CD14-positive monocyte (primary cell): ENCODE measurements around the gene BASP1. TPM values are rescaled to one million over a fixed set of nuclear protein-coding genes. Genes with fewer than 3 reads are reported as not detected.

Experiments
- DNase-seq, 3 donors: peaks; one replicate each; pipeline ENCODE4 v3.0.0-alpha.2; 2011 to 2022
- H2AFZ ChIP-seq: 2 replicates; pipeline ENCODE4 v1.6.0; 2012; ENCODE audit warnings: mild to moderate bottlenecking, low read depth, low read length, inconsistent platforms; ENCODE audit not compliant: insufficient read depth, poor library complexity, severe bottlenecking
- H3K27ac ChIP-seq, 2 donors: 1 replicate in 1 of 2; 2 replicates in 1 of 2; pipeline ENCODE4 v1.5.1; 2012 to 2013; ENCODE audit warnings: low read length in 2 of 2, control low read depth in 1 of 2, inconsistent platforms in 1 of 2, low read depth in 1 of 2, mild to moderate bottlenecking in 1 of 2
- H3K27me3 ChIP-seq, 2 donors: one replicate each; pipeline versions ENCODE4 v1.6.0 to v1.6.1; 2011 to 2013; ENCODE audit warnings: low read length in 2 of 2; ENCODE audit not compliant: control insufficient read depth in 2 of 2, insufficient read depth in 2 of 2
- H3K36me3 ChIP-seq, 2 donors: replicated peaks in 1 of 2; 1 replicate in 1 of 2; 2 replicates in 1 of 2; pipeline versions ENCODE4 v1.5.1 to v1.6.1; 2012 to 2013; ENCODE audit warnings: low read length in 2 of 2, control low read depth in 1 of 2, inconsistent platforms in 1 of 2, mild to moderate bottlenecking in 1 of 2; ENCODE audit not compliant: insufficient read depth in 2 of 2, control insufficient read depth in 1 of 2
- H3K4me1 ChIP-seq, 2 donors: 1 replicate in 1 of 2; 2 replicates in 1 of 2; pipeline versions ENCODE4 v1.5.1 to v1.6.1; 2012 to 2013; ENCODE audit warnings: low read length in 2 of 2, control low read depth in 1 of 2, inconsistent platforms in 1 of 2, mild to moderate bottlenecking in 1 of 2, moderate library complexity in 1 of 2; ENCODE audit not compliant: insufficient read depth in 2 of 2, control insufficient read depth in 1 of 2
- H3K4me2 ChIP-seq: replicated peaks from 2 replicates; pipeline ENCODE3; 2012; ENCODE audit warnings: low read length, moderate library complexity, mild to moderate bottlenecking; ENCODE audit not compliant: poor library complexity, severe bottlenecking; ENCODE audit errors: extremely low read depth
- H3K4me3 ChIP-seq, 3 experiments: fragments of 200-600 bp in 1 of 3; sonication (generic) in 1 of 3; replicated peaks in 1 of 3; 1 replicate in 2 of 3; 2 replicates in 1 of 3; pipeline ENCODE4 v1.5.1; 2011 to 2013; ENCODE audit warnings: low read length in 3 of 3, mild to moderate bottlenecking in 3 of 3, control low read depth in 2 of 3, low read depth in 2 of 3, inconsistent platforms in 1 of 3, moderate library complexity in 1 of 3
- H3K79me2 ChIP-seq: 2 replicates; pipeline ENCODE4 v1.6.0; 2012; ENCODE audit warnings: mild to moderate bottlenecking, control low read depth, inconsistent platforms, low read length, moderate library complexity; ENCODE audit not compliant: insufficient read depth
- H3K9ac ChIP-seq: 2 replicates; pipeline ENCODE4 v1.6.0; 2017; ENCODE audit warnings: low read length, mild to moderate bottlenecking; ENCODE audit not compliant: insufficient read depth, poor library complexity, severe bottlenecking
- H3K9me3 ChIP-seq, 2 donors: replicated peaks in 1 of 2; 1 replicate in 1 of 2; 2 replicates in 1 of 2; pipeline versions ENCODE4 v1.5.1 to v1.6.1; 2012 to 2013; ENCODE audit warnings: low read length in 2 of 2, control low read depth in 1 of 2; ENCODE audit not compliant: control insufficient read depth in 1 of 2, insufficient read depth in 1 of 2
- H4K20me1 ChIP-seq: 2 replicates; pipeline ENCODE4 v1.6.0; 2012; ENCODE audit warnings: mild to moderate bottlenecking, low read length, control low read depth, moderate library complexity; ENCODE audit not compliant: insufficient read depth
- H3K27ac Mint-ChIP-seq, 7 donors: one replicate each; pipeline ENCODE4 v1.8.0; 2020; ENCODE audit warnings: mild to moderate bottlenecking in 7 of 7, mixed read lengths in 7 of 7, moderate library complexity in 6 of 7, inconsistent platforms in 2 of 7
- H3K27me3 Mint-ChIP-seq, 3 donors: one replicate each; pipeline ENCODE4 v1.8.0; 2021 to 2022; ENCODE audit warnings: low read depth in 3 of 3, mild to moderate bottlenecking in 3 of 3, mixed read lengths in 3 of 3, moderate library complexity in 3 of 3, inconsistent platforms in 1 of 3
- H3K36me3 Mint-ChIP-seq, 2 donors: one replicate each; pipeline ENCODE4 v1.8.0; 2020; ENCODE audit warnings: mixed read lengths in 2 of 2, inconsistent platforms in 1 of 2, mild to moderate bottlenecking in 1 of 2
- H3K4me1 Mint-ChIP-seq: one replicate; pipeline ENCODE4 v1.8.0; 2020; ENCODE audit warnings: mild to moderate bottlenecking, mixed read lengths
- H3K4me3 Mint-ChIP-seq, 2 donors: one replicate each; pipeline ENCODE4 v1.8.0; 2020; ENCODE audit warnings: mild to moderate bottlenecking in 2 of 2, mixed read lengths in 2 of 2, moderate library complexity in 1 of 2
- H3K9me3 Mint-ChIP-seq, 7 donors: one replicate each; pipeline ENCODE4 v1.8.0; 2020 to 2022; ENCODE audit warnings: mixed read lengths in 7 of 7, mild to moderate bottlenecking in 6 of 7, moderate library complexity in 6 of 7, inconsistent platforms in 2 of 7
- WGBS: methylation state at CpG from one replicate; pipeline ENCODE4 v1.1.5; 2013; ENCODE audit warnings: missing lambda C conversion rate; ENCODE audit not compliant: insufficient coverage; 5-methylcytosine and 5-hydroxymethylcytosine counted together
- intact Hi-C, 2 donors: fragments of 100-400 bp; cut with micrococcal nuclease; formaldehyde crosslinking; loops; one replicate each; pipeline versions ENCODE4 v1.15.0 to v1.15.1; 2023
- polyA plus RNA-seq, 3 donors: library from polyadenylated mRNA; depleted of rRNA in 1 of 3; unstranded in 2 of 3; stranded (reverse) in 1 of 3; fragments of 300-500 nt in 2 of 3; fragments of >200 nt in 1 of 3; fragmentation: Illumina TruSeq in 2 of 3; gene quantifications; 1 replicate in 2 of 3; 2 replicates in 1 of 3; pipeline ENCODE4 v1.2.3, GENCODE V29; 2012 to 2021
- TF ChIP-seq, protein P1 (sequence below): fragments of 200-600 bp; IDR thresholded peaks from one replicate; pipeline ENCODE4 v1.8.0; 2022; ENCODE audit warnings: antibody characterized with exemption, mild to moderate bottlenecking

Gene BASP1
- polyA plus RNA-seq, 3 donors = 23.7 to 61.6 (median 36.6) TPM

GRCh38 chr5:17252543-17252942, 35.1 kb downstream of the BASP1 start:
- H3K27ac Mint-ChIP-seq = peak overlapping the region; percentile 80 to 93 (median 88)
- H3K27me3 Mint-ChIP-seq = no peaks in the 10 kb centered on the region
- Histone ChIP-seq H3K4me2 (peak overlapping the region; percentile 24), H3K36me3 (no peaks in the 10 kb centered on the region), H3K4me3 (peak overlapping the region in 1 of 3 experiments; percentile 21), H4K20me1 (no peaks in the 10 kb centered on the region), H3K27me3 (no peaks in the 10 kb centered on the region), H2AFZ (no peak overlapping the region), H3K9me3 (no peaks in the 10 kb centered on the region), H3K9ac (no peak overlapping the region), H3K27ac (peak overlapping the region; percentile 37 to 81), H3K4me1 (peaks cover 46 to 58% of the 10 kb centered on the region in 2 donors), H3K79me2 (peaks cover 87% of the 10 kb centered on the region)
- DNase-seq = peak; percentile 27 to 73 (median 59)
- no CpG with 5 or more reads among the region's 1 CpG for WGBS
- H3K9me3 Mint-ChIP-seq = peaks cover 0 to 2% (median 0%) of the 10 kb centered on the region in 7 donors
- peaks cover 60% of the 10 kb centered on the region for H3K4me1 Mint-ChIP-seq
- intact Hi-C loops = loop anchor here (10.0 kb wide), 2 partner anchors 52 to 182 kb away; no protein-coding TSS in a partner anchor
- TF ChIP-seq, protein P1, sequence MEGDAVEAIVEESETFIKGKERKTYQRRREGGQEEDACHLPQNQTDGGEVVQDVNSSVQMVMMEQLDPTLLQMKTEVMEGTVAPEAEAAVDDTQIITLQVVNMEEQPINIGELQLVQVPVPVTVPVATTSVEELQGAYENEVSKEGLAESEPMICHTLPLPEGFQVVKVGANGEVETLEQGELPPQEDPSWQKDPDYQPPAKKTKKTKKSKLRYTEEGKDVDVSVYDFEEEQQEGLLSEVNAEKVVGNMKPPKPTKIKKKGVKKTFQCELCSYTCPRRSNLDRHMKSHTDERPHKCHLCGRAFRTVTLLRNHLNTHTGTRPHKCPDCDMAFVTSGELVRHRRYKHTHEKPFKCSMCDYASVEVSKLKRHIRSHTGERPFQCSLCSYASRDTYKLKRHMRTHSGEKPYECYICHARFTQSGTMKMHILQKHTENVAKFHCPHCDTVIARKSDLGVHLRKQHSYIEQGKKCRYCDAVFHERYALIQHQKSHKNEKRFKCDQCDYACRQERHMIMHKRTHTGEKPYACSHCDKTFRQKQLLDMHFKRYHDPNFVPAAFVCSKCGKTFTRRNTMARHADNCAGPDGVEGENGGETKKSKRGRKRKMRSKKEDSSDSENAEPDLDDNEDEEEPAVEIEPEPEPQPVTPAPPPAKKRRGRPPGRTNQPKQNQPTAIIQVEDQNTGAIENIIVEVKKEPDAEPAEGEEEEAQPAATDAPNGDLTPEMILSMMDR = no peak
- peak overlapping the region in 1 of 2 donors; percentile 71 for H3K4me3 Mint-ChIP-seq
- H3K36me3 Mint-ChIP-seq = peaks cover 10 to 16% of the 10 kb centered on the region in 2 donors

DNA sequence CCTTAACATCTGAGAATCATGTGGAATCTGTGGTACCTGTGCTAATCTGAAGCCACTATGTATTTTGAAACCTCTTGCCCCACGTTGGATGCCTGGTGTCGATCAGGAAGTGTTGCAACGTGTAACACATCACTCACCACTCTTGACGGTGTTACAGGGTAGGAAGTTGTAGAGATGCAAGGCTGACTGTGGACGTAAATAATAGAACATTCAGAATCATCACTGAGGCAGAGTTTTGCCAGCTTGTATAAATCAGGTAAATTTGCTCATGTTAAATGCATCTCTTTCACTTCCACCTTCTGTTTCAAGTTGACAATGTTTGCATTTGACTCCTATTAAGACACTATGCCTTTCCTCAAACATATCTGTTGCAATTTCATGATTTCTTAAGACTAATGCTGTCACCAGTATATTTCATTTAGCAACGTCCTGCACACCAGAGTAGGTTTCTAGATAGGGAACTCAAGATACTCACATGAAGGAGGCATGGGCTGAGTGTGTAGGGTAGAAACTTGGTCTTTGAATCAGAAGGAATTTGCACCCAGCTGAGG, 38.1 kb downstream of the BASP1 start:
- H3K79me2 ChIP-seq = peaks cover 87% of the 10 kb centered on the region
- WGBS = no CpG with 5 or more reads among the region's 6 CpGs
- H3K9me3 Mint-ChIP-seq = peaks cover 5 to 12% (median 9%) of the 10 kb centered on the region in 7 donors
- no peak overlapping the region for H2AFZ ChIP-seq
- H3K4me1 ChIP-seq = peaks cover 50 to 62% of the 10 kb centered on the region in 2 donors
- peak; percentile 87 to 93 (median 93) for DNase-seq
- peak overlapping the region; percentile 95 to 97 (median 96) for H3K27ac Mint-ChIP-seq
- intact Hi-C loops = loop anchor here (1.0 to 10.0 kb wide), 6 partner anchors 33 to 179 kb away; partner anchors contain the start of gene BASP1 (in 1 of the 2)
- H3K9me3 ChIP-seq = no peaks in the 10 kb centered on the region
- H3K4me2 ChIP-seq = peak overlapping the region; percentile 62
- H3K36me3 Mint-ChIP-seq = peaks cover 24 to 28% of the 10 kb centered on the region in 2 donors
- no peaks in the 10 kb centered on the region for H3K27me3 ChIP-seq
- H3K27ac ChIP-seq = peak overlapping the region; percentile 69 to 81
- H4K20me1 ChIP-seq = no peaks in the 10 kb centered on the region
- peak overlapping the region; percentile 13 to 60 (median 50) for H3K4me3 ChIP-seq
- H3K27me3 Mint-ChIP-seq = no peaks in the 10 kb centered on the region
- H3K4me3 Mint-ChIP-seq = peak overlapping the region; percentile 61 to 81
- peak overlapping the region; percentile 35 for H3K9ac ChIP-seq
- H3K4me1 Mint-ChIP-seq = peaks cover 61% of the 10 kb centered on the region
- TF ChIP-seq, protein P1 = no peak
- H3K36me3 ChIP-seq = peaks cover 0 to 4% of the 10 kb centered on the region in 2 donors
